ENCODE data around the gene KAT2B.

The KAT2B gene

DNA sequence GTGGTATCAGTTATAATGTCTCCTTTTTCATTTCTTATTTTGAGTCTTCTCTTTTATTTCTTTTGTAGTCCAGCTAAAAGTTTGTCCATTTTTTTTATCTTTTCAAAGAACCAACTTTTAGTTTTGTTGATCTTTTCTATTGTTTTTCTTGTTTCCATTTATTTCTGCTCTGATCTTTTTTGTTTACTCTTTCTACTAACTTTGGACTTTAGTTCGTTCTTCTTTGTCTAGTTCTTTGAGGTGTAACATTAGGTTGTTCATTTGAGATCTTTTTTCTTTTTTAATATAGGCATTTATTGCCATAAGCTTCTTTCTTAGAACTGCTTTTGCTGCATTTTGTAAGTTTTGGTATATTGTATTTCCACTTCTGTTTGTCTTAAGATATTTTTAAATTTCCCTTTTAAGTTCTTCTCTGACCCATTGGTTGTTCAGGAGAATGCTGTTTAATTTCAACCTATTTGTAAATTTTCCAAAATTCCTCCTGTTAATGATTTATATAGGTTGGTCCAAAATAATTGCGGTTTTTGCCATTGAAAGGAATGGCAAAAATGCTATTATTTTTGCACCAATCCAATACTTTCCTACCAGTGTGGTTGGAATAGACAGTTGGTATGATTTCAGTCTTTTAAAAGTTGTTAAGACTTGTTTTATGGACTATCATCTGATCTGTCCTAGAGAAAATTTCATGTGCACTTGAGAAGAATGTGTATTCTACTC lies 51.2 kb downstream of the KAT2B start:
- DNase-seq (ENCODE audit: extremely low read depth, low read depth) = no peak
- no peak overlapping the region for H3K4me3 ChIP-seq (replicated peaks; ENCODE audit: low read depth, low read length)
- no peak for TF ChIP-seq CTCF (IDR thresholded peaks at IDR 0.05; ENCODE audit: low read depth, low read length, missing control alignments)

GRCh38 chr3:20095470-20095869 lies 55.2 kb downstream of the KAT2B start:
- no peak for DNase-seq (ENCODE audit: extremely low read depth, low read depth)
- no peak for TF ChIP-seq CTCF (IDR thresholded peaks at IDR 0.05; ENCODE audit: low read depth, low read length, missing control alignments)
- H3K4me3 ChIP-seq (replicated peaks; ENCODE audit: low read depth, low read length) = no peak overlapping the region

DNA sequence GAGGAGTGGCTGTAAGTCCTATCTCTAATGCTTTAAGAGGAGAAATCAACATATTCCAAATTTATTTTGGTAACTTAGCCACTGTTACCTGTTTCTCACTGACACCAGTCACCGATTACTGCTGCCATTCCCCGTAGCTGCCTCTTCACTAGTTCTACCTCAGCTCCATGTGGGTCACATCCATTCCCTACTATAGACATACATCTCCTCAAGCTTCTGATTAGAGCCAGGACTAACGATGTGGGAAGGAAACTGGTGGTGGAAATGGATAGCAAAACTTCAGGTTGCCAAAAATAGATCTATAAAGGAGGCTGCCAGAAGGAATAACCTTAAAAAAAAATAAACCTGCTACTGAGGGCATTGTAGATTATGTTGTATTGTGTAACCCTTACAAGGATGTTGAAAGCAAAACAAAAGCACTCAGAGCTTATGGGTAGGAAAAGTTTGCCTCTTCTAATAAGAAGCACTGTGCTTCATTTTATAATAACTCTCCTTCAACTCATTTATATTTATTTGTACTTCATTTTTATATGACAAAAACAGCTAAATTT lies 56.0 kb downstream of the KAT2B start:
- no peak for TF ChIP-seq CTCF (IDR thresholded peaks at IDR 0.05; ENCODE audit: low read depth, low read length, missing control alignments)
- H3K4me3 ChIP-seq (replicated peaks; ENCODE audit: low read depth, low read length) = no peak overlapping the region
- no peak for DNase-seq (ENCODE audit: extremely low read depth, low read depth)

DNA sequence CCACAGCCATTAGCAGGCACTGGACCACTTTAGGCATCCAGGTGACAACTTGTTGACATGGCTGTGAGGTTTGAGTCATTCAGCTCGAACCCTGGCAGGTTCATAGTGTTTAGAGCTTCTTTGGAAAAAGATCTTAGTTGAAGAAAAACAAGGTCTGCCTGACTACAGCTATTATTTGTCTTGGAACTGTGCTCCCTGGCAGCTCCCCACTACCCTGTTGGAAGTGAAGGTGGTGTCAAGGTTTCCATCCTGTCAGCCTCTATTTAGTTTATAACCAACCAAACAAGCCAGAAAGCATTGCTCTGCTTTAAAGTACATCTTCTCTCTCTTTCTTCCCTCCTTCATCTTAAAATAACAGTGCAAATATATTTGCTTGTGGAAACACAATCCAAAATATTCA lies 56.8 kb downstream of the KAT2B start:
- H3K4me3 ChIP-seq (replicated peaks; ENCODE audit: low read depth, low read length) = no peak overlapping the region
- DNase-seq (ENCODE audit: extremely low read depth, low read depth) = no peak
- no peak for TF ChIP-seq CTCF (IDR thresholded peaks at IDR 0.05; ENCODE audit: low read depth, low read length, missing control alignments)

DNA sequence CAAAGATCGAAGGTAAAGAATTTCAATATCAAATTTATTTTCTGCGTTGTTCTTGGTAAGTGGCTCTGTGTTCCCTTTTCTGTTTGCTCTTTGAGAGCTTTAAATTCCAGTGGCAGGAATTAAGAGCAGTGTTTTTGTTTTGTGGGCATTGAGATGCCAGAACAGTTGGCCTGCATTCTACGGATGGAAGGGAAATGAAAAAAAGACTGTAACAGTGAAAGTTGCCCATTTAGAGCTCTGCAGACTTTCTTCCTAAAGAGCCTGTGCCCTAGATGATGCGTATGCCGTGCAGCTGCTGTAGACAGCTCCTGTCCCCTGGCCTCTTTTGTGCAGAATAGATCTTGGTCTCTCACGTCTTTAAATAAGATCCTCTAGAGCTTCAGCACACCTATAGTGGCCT lies 58.8 kb downstream of the KAT2B start:
- TF ChIP-seq CTCF (IDR thresholded peaks at IDR 0.05; ENCODE audit: low read depth, low read length, missing control alignments) = no peak
- H3K4me3 ChIP-seq (replicated peaks; ENCODE audit: low read depth, low read length) = no peak overlapping the region
- DNase-seq (ENCODE audit: extremely low read depth, low read depth) = no peak

- no peak overlapping the region for H3K4me3 ChIP-seq (replicated peaks; ENCODE audit: low read depth, low read length)
- DNase-seq (ENCODE audit: extremely low read depth, low read depth) = no peak
- no peak for TF ChIP-seq CTCF (IDR thresholded peaks at IDR 0.05; ENCODE audit: low read depth, low read length, missing control alignments)
Measured at GRCh38 chr3:20100151-20100550, 59.9 kb downstream of the KAT2B start.

DNA sequence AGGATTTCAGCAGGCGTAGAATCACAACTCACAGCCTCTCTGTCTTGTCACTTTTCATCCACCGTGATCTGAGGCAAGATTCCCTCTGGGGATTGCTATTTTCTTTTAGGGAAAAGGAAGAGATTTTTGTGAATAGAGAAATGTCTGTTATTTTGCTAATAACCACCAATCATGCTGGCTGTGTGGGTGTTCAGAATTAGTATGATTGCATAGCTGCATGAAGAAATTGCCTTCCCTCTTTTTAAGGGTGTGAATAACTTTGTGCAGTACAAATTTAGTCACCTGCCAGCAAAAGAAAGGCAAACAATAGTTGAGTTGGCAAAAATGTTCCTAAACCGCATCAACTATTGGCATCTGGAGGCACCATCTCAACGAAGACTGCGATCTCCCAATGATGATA lies 60.8 kb downstream of the KAT2B start:
- DNase-seq (ENCODE audit: extremely low read depth, low read depth) = no peak
- no peak overlapping the region for H3K4me3 ChIP-seq (replicated peaks; ENCODE audit: low read depth, low read length)
- no peak for TF ChIP-seq CTCF (IDR thresholded peaks at IDR 0.05; ENCODE audit: low read depth, low read length, missing control alignments)

Data from HFF-Myc (cell line).